Measurements from ENCODE around the gene RTP4. TPM values are rescaled to one million over a fixed set of nuclear protein-coding genes. Genes with fewer than 3 reads are reported as not detected.
A peak's percentile ranks its signal among the peaks of the same experiment; 100 is the strongest.

The RTP4 gene
- 10 to 100 TPM; 12.9 to 14.8 TPM for total RNA-seq

- Mint-ChIP-seq H3K27me3 (ENCODE audit: low read depth) (no peaks in the 10 kb centered on the region), H3K4me3 (peak within 1 kb of the TSS; percentile 82), H3K9me3 (ENCODE audit: insufficient read depth) (no peaks in the 10 kb centered on the region), H3K4me1 (ENCODE audit: low read depth) (peaks cover 23% of the 10 kb centered on the region), H3K36me3 (ENCODE audit: low read depth) (peaks cover 50% of the 10 kb centered on the region), H3K27ac (peak within 1 kb of the TSS; percentile 93)
- peak; percentile 92 for ATAC-seq
- ChIA-PET CTCF (interaction anchor here (0.7 to 5.2 kb wide), 9 partner anchors 10 to 1586 kb away, joined by 3 to 45 read pairs (median 4); no protein-coding TSS in a partner anchor), POLR2A (interaction anchor here (0.7 to 1.4 kb wide), 6 partner anchors 8 to 585 kb away, joined by 3 to 5 read pairs (median 3); partner anchors contain the start of genes BCL6 and EIF4A2)
- DNase-seq, result peak; percentile 72
Observed at GRCh38 chr3:187368251-187369088, at the start of gene RTP4. Gene RTP4 (plus strand): TSS chr3:187368385. CDS start chr3:187368442, 57 bp downstream.

GRCh38 chr3:187318819-187319616 lies 49.2 kb upstream of the RTP4 start:
- ATAC-seq, result no peak
- H3K4me3 Mint-ChIP-seq, result no peak overlapping the region

DNA sequence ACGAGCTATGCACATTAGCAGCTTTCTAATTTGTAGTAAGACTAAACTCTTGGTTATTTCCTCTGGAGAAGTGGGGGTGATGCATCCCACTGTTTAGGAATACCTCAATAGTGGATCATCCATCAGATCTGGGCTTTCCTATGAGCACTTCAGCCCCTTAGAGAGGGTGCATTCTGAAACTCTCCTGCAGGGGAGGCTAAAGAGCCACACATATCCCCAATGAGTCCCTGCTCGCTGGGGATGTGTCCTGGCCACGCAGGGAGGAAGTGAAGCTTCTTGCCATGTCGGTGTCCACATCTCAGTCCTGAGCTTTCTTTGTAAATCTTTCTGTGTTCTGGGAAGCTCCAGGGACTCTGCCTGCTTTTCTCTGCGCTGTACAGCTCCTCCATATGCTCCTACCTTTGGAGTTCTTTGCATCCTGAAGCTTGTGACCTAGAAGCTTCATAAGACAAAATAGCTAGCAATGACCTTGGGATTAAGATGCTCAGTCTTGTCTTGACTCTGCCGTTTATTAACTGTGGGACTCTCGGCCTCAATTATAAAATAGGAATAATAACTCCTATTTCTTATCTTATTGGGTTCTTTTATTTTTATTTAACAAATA lies 48.4 kb upstream of the RTP4 start:
- H3K9me3 Mint-ChIP-seq (ENCODE audit: insufficient read depth), result no peaks in the 10 kb centered on the region
- POLR2A ChIA-PET, result interaction anchor here (0.6 to 1.0 kb wide), 4 partner anchors 49 to 360 kb away, joined by 3 to 4 read pairs (median 3); no protein-coding TSS in a partner anchor
- DNase-seq, result peak; percentile 74
- CTCF ChIA-PET, result interaction anchor here (0.7 to 9.3 kb wide), 67 partner anchors 11 to 1827 kb away, joined by 3 to 397 read pairs (median 4); partner anchors contain the start of genes RTP2, RTP4 and SST
- no peak overlapping the region for H3K27ac Mint-ChIP-seq
- peaks cover 25% of the 10 kb centered on the region for H3K27me3 Mint-ChIP-seq (ENCODE audit: low read depth)
- H3K4me3 Mint-ChIP-seq, result no peak overlapping the region
- peaks cover 11% of the 10 kb centered on the region for H3K4me1 Mint-ChIP-seq (ENCODE audit: low read depth)
- no peaks in the 10 kb centered on the region for H3K36me3 Mint-ChIP-seq (ENCODE audit: low read depth)
- ATAC-seq, result peak; percentile 81

More at GRCh38 chr3:187318819-187319616, 49.2 kb upstream of the RTP4 start:
- ChIA-PET CTCF (interaction anchor here (0.7 to 9.3 kb wide), 68 partner anchors 10 to 1827 kb away, joined by 3 to 397 read pairs (median 4); partner anchors contain the start of genes RTP2, RTP4 and SST), POLR2A (interaction anchor here (0.8 to 1.0 kb wide), 3 partner anchors 50 to 360 kb away, joined by 3 to 4 read pairs (median 3); no protein-coding TSS in a partner anchor)
- peaks cover 11% of the 10 kb centered on the region for H3K4me1 Mint-ChIP-seq (ENCODE audit: low read depth)
- no peaks in the 10 kb centered on the region for H3K36me3 Mint-ChIP-seq (ENCODE audit: low read depth)
- H3K9me3 Mint-ChIP-seq (ENCODE audit: insufficient read depth), result no peaks in the 10 kb centered on the region
- DNase-seq, result peak; percentile 56
- no peak overlapping the region for H3K27ac Mint-ChIP-seq
- peaks cover 29% of the 10 kb centered on the region for H3K27me3 Mint-ChIP-seq (ENCODE audit: low read depth)

GRCh38 chr3:187321766-187322165 lies 46.4 kb upstream of the RTP4 start:
- POLR2A ChIA-PET, result no interaction called here
- CTCF ChIA-PET, result interaction anchor here (0.9 to 9.3 kb wide), 6 partner anchors 46 to 394 kb away, joined by 3 to 397 read pairs (median 25); partner anchors contain the start of genes RTP4 and SST
- DNase-seq (no peak), ATAC-seq (no peak)
- no peaks in the 10 kb centered on the region for H3K36me3 Mint-ChIP-seq (ENCODE audit: low read depth)
- peak overlapping the region; percentile 7 for H3K27ac Mint-ChIP-seq
- H3K9me3 Mint-ChIP-seq (ENCODE audit: insufficient read depth), result no peaks in the 10 kb centered on the region
- peaks cover 15% of the 10 kb centered on the region for H3K27me3 Mint-ChIP-seq (ENCODE audit: low read depth)
- peaks cover 11% of the 10 kb centered on the region for H3K4me1 Mint-ChIP-seq (ENCODE audit: low read depth)
- no peak overlapping the region for H3K4me3 Mint-ChIP-seq

DNA sequence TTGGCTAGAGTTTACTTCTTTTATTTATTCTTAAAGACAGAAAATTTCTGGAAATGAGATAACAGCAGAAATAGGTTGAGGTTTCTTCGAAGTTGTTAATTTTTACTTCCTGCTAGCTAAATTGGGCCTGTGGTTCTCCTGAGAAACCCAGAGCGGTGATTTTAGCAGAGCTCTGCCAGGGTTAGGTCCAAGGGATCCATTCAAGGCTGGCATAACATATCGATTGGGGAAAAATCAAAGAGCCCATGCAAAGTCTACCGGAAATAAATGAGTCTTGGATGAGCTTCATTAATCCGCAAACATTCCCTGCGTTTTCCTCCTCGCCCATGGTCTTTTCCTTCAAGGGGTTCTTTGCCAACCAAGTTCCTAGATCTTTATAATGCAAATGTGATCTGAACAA lies 45.9 kb upstream of the RTP4 start:
- Mint-ChIP-seq H3K36me3 (ENCODE audit: low read depth) (no peaks in the 10 kb centered on the region), H3K9me3 (ENCODE audit: insufficient read depth) (no peaks in the 10 kb centered on the region), H3K4me1 (ENCODE audit: low read depth) (peaks cover 11% of the 10 kb centered on the region), H3K27me3 (ENCODE audit: low read depth) (peaks cover 10% of the 10 kb centered on the region), H3K4me3 (no peak overlapping the region), H3K27ac (no peak overlapping the region)
- ATAC-seq (no peak), DNase-seq (no peak)
- CTCF ChIA-PET, result interaction anchor here (0.6 to 9.3 kb wide), 7 partner anchors 37 to 394 kb away, joined by 3 to 397 read pairs (median 3); partner anchors contain the start of genes RTP4 and SST
- POLR2A ChIA-PET, result no interaction called here

- Mint-ChIP-seq H3K4me3 (no peak overlapping the region), H3K36me3 (ENCODE audit: low read depth) (no peaks in the 10 kb centered on the region), H3K27ac (no peak overlapping the region), H3K9me3 (ENCODE audit: insufficient read depth) (no peaks in the 10 kb centered on the region), H3K27me3 (ENCODE audit: low read depth) (peaks cover 7% of the 10 kb centered on the region), H3K4me1 (ENCODE audit: low read depth) (peaks cover 11% of the 10 kb centered on the region)
- ATAC-seq (no peak), DNase-seq (no peak)
- ChIA-PET POLR2A (no interaction called here), CTCF (interaction anchor here (1.5 to 9.3 kb wide), 3 partner anchors 103 to 391 kb away, joined by 3 to 397 read pairs (median 5); partner anchors contain the start of gene SST)
Observed at GRCh38 chr3:187323091-187323490, 45.1 kb upstream of the RTP4 start.

DNA sequence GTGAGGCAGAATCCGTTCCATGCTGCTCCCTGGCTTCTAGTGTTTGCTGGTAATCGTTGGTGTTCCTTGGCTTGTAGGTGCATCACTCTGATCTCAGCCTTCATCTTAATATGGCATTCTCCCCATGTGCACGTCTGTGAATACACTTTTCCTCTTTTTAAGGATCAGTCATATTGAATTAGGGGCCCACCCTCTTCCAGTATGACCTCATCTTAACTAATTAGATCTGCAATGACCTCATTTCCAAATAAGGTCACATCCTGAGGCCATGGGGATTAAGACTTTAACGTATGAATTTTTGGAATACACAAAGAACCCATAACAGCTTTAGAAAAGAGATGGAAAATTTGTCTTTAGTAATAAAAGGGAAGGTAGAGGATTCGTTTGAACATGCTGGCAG lies 42.6 kb upstream of the RTP4 start:
- CTCF ChIA-PET, result interaction anchor here (2.2 kb wide), 1 partner anchor 354 kb away, joined by 9 read pairs; no protein-coding TSS in a partner anchor
- no peak overlapping the region for H3K27ac Mint-ChIP-seq
- peaks cover 9% of the 10 kb centered on the region for H3K27me3 Mint-ChIP-seq (ENCODE audit: low read depth)
- POLR2A ChIA-PET, result interaction anchor here (0.6 kb wide), 1 partner anchor 1528 kb away, joined by 3 read pairs; no protein-coding TSS in a partner anchor
- no peaks in the 10 kb centered on the region for H3K9me3 Mint-ChIP-seq (ENCODE audit: insufficient read depth)
- no peak for ATAC-seq
- H3K4me3 Mint-ChIP-seq, result no peak overlapping the region
- peaks cover 5% of the 10 kb centered on the region for H3K4me1 Mint-ChIP-seq (ENCODE audit: low read depth)
- no peaks in the 10 kb centered on the region for H3K36me3 Mint-ChIP-seq (ENCODE audit: low read depth)
- DNase-seq, result no peak

GRCh38 chr3:187327845-187328244 lies 40.3 kb upstream of the RTP4 start:
- H3K36me3 Mint-ChIP-seq (ENCODE audit: low read depth), result no peaks in the 10 kb centered on the region
- no peaks in the 10 kb centered on the region for H3K9me3 Mint-ChIP-seq (ENCODE audit: insufficient read depth)
- no peak overlapping the region for H3K27ac Mint-ChIP-seq
- ChIA-PET CTCF (interaction anchor here (2.1 to 6.7 kb wide), 2 partner anchors 9 to 352 kb away, joined by 7 to 34 read pairs; no protein-coding TSS in a partner anchor), POLR2A (no interaction called here)
- H3K4me3 Mint-ChIP-seq, result no peak overlapping the region
- peaks cover 6% of the 10 kb centered on the region for H3K27me3 Mint-ChIP-seq (ENCODE audit: low read depth)
- DNase-seq (no peak), ATAC-seq (no peak)
- no peaks in the 10 kb centered on the region for H3K4me1 Mint-ChIP-seq (ENCODE audit: low read depth)

- ChIA-PET POLR2A (no interaction called here), CTCF (interaction anchor here (2.1 to 6.7 kb wide), 2 partner anchors 10 to 351 kb away, joined by 7 to 34 read pairs; no protein-coding TSS in a partner anchor)
- Mint-ChIP-seq H3K27ac (no peak overlapping the region), H3K4me3 (no peak overlapping the region), H3K36me3 (ENCODE audit: low read depth) (no peaks in the 10 kb centered on the region), H3K9me3 (ENCODE audit: insufficient read depth) (no peaks in the 10 kb centered on the region), H3K27me3 (ENCODE audit: low read depth) (peaks cover 3% of the 10 kb centered on the region), H3K4me1 (ENCODE audit: low read depth) (no peaks in the 10 kb centered on the region)
- no peak for ATAC-seq
- DNase-seq, result no peak
Observed at GRCh38 chr3:187328691-187329090, 39.5 kb upstream of the RTP4 start.

DNA sequence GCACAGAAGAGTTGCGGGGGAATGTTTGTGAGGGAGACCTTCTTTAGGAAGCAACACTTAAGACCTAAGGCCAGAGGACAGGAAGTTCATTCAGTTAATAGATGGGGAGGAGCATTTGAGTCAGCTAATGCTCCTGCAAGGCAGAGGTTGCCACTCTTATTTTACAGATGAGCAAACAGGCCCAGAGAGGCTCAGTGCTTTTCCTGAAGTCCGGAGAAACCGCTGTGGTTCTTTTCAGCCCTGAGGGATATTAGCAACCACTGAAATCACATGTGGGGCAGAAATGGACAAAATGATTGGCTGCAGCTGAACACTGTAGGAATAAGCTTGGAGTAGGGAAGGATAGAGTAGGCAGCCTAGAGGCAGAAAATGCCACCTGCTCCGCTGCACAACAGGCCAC lies 33.3 kb upstream of the RTP4 start:
- Mint-ChIP-seq H3K4me3 (no peak overlapping the region), H3K27ac (no peak overlapping the region), H3K9me3 (ENCODE audit: insufficient read depth) (no peaks in the 10 kb centered on the region), H3K36me3 (ENCODE audit: low read depth) (no peaks in the 10 kb centered on the region), H3K4me1 (ENCODE audit: low read depth) (no peaks in the 10 kb centered on the region), H3K27me3 (ENCODE audit: low read depth) (peaks cover 11% of the 10 kb centered on the region)
- ATAC-seq, result no peak
- POLR2A ChIA-PET, result no interaction called here
- no peak for DNase-seq
- CTCF ChIA-PET, result interaction anchor here (1.0 to 1.4 kb wide), 2 partner anchors 15 to 17 kb away, joined by 4 to 5 read pairs; no protein-coding TSS in a partner anchor

DNA sequence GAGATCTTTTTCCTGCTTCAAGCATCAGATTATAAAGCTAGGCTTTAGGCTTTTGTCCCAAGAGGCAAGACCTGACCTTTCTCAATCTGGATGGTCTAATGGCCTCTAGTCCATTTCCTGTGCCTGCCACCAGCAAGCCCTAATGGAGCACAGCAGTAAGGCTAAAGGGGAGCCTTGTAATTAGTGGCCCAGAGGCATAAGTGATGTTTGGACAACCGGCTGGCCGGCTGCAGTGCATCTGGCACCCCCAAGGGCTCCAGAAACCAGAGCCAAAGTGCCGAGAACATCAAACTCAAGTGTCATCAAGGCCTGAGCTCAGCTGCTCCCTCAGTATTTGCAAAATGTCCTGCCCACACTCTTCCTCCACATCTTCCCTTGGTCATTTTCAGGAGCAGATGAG lies 31.9 kb upstream of the RTP4 start:
- Mint-ChIP-seq H3K4me3 (no peak overlapping the region), H3K27me3 (ENCODE audit: low read depth) (peaks cover 14% of the 10 kb centered on the region), H3K4me1 (ENCODE audit: low read depth) (no peaks in the 10 kb centered on the region), H3K27ac (no peak overlapping the region), H3K9me3 (ENCODE audit: insufficient read depth) (no peaks in the 10 kb centered on the region), H3K36me3 (ENCODE audit: low read depth) (no peaks in the 10 kb centered on the region)
- POLR2A ChIA-PET, result no interaction called here
- CTCF ChIA-PET, result interaction anchor here (1.1 kb wide), 1 partner anchor 17 kb away, joined by 6 read pairs; no protein-coding TSS in a partner anchor
- DNase-seq (no peak), ATAC-seq (no peak)
